Memory B cell (primary cell): ENCODE data around the gene NUP188.
"Not testable (repeated sequence)": the region's sequence is repeated elsewhere in the genome, so short reads cannot be mapped to it uniquely, and the experiment has no call there.

Experiments
- ATAC-seq: fragments of 150-1000 bp; cut with Tn5 transposase; 2 replicates; pipeline ENCODE4 v1.10.0; 2021; ENCODE audit warnings: low read depth, mild to moderate bottlenecking, moderate library complexity
- DNase-seq, 2 donors: peaks; one replicate each; pipeline ENCODE4 v3.0.0; 2022; ENCODE audit warnings: low spot score in 2 of 2
- H3K27ac Mint-ChIP-seq: one replicate; pipeline ENCODE4 v1.8.0; 2022; ENCODE audit warnings: mild to moderate bottlenecking, moderate library complexity, mixed read lengths
- H3K27me3 Mint-ChIP-seq: one replicate; pipeline ENCODE4 v1.8.0; 2022; ENCODE audit warnings: mixed read lengths
- H3K36me3 Mint-ChIP-seq: one replicate; pipeline ENCODE4 v1.8.0; 2022; ENCODE audit warnings: mild to moderate bottlenecking, mixed read lengths
- H3K4me1 Mint-ChIP-seq: one replicate; pipeline ENCODE4 v1.8.0; 2022; ENCODE audit warnings: mixed read lengths
- H3K4me3 Mint-ChIP-seq: one replicate; pipeline ENCODE4 v1.8.0; 2022; ENCODE audit warnings: mild to moderate bottlenecking, moderate library complexity, mixed read lengths
- H3K9me3 Mint-ChIP-seq: one replicate; pipeline ENCODE4 v1.8.0; 2022; ENCODE audit warnings: mixed read lengths

The NUP188 gene

GRCh38 chr9:129002992-129003391 lies 55.5 kb downstream of the NUP188 start:
- Mint-ChIP-seq H3K9me3 (no peaks in the 10 kb centered on the region), H3K36me3 (peaks cover 29% of the 10 kb centered on the region), H3K4me1 (peaks cover 3% of the 10 kb centered on the region), H3K4me3 (no peak overlapping the region), H3K27ac (peak overlapping the region; percentile 65), H3K27me3 (no peaks in the 10 kb centered on the region)
- ATAC-seq (no peak), DNase-seq (no peak)

GRCh38 chr9:129004173-129004572 lies 56.7 kb downstream of the NUP188 start:
- H3K36me3 Mint-ChIP-seq: peaks cover 24% of the 10 kb centered on the region
- not testable (repeated sequence) for H3K27me3 Mint-ChIP-seq, ATAC-seq, H3K9me3 Mint-ChIP-seq, H3K27ac Mint-ChIP-seq, H3K4me3 Mint-ChIP-seq, H3K4me1 Mint-ChIP-seq, DNase-seq

- Mint-ChIP-seq H3K9me3 (no peaks in the 10 kb centered on the region), H3K36me3 (peaks cover 18% of the 10 kb centered on the region), H3K4me3 (no peak overlapping the region), H3K27ac (no peak overlapping the region), H3K4me1 (peaks cover 3% of the 10 kb centered on the region), H3K27me3 (no peaks in the 10 kb centered on the region)
- DNase-seq (no peak), ATAC-seq (no peak)
Measured at GRCh38 chr9:129005336-129005997, 58.0 kb downstream of the NUP188 start.

GRCh38 chr9:129006328-129007034 lies 59.0 kb downstream of the NUP188 start:
- peaks cover 3% of the 10 kb centered on the region for H3K4me1 Mint-ChIP-seq
- ATAC-seq: peak; percentile 90
- DNase-seq: peak in 1 of 2 donors; percentile 43
- no peaks in the 10 kb centered on the region for H3K27me3 Mint-ChIP-seq
- H3K36me3 Mint-ChIP-seq: peaks cover 12% of the 10 kb centered on the region
- no peak overlapping the region for H3K4me3 Mint-ChIP-seq
- H3K9me3 Mint-ChIP-seq: no peaks in the 10 kb centered on the region
- peak overlapping the region; percentile 40 for H3K27ac Mint-ChIP-seq

- Mint-ChIP-seq H3K36me3 (peaks cover 11% of the 10 kb centered on the region), H3K9me3 (no peaks in the 10 kb centered on the region), H3K27me3 (no peaks in the 10 kb centered on the region), H3K4me1 (peaks cover 3% of the 10 kb centered on the region), H3K27ac (peak overlapping the region; percentile 70), H3K4me3 (no peak overlapping the region)
- no peak for ATAC-seq
- no peak for DNase-seq
Measured at GRCh38 chr9:129007035-129007765, 59.7 kb downstream of the NUP188 start.

GRCh38 chr9:129007766-129008468 lies 60.4 kb downstream of the NUP188 start:
- no peak for DNase-seq

GRCh38 chr9:129008469-129008965 lies 61.0 kb downstream of the NUP188 start:
- H3K9me3 Mint-ChIP-seq: no peaks in the 10 kb centered on the region
- ATAC-seq: no peak

More at GRCh38 chr9:129007766-129008468, 60.4 kb downstream of the NUP188 start:
- Mint-ChIP-seq H3K9me3 (no peaks in the 10 kb centered on the region), H3K4me3 (no peak overlapping the region), H3K4me1 (peaks cover 3% of the 10 kb centered on the region), H3K27me3 (no peaks in the 10 kb centered on the region), H3K36me3 (peaks cover 13% of the 10 kb centered on the region), H3K27ac (no peak overlapping the region)
- ATAC-seq: no peak

GRCh38 chr9:129008986-129009583 lies 61.6 kb downstream of the NUP188 start:
- H3K27me3 Mint-ChIP-seq: no peaks in the 10 kb centered on the region
- DNase-seq (no peak), ATAC-seq (no peak)
- H3K36me3 Mint-ChIP-seq: peaks cover 13% of the 10 kb centered on the region
- H3K4me1 Mint-ChIP-seq: peaks cover 3% of the 10 kb centered on the region
- H3K4me3 Mint-ChIP-seq: no peak overlapping the region
- H3K9me3 Mint-ChIP-seq: no peaks in the 10 kb centered on the region
- no peak overlapping the region for H3K27ac Mint-ChIP-seq

More at GRCh38 chr9:129008469-129008965, 61.0 kb downstream of the NUP188 start:
- no peak overlapping the region for H3K4me3 Mint-ChIP-seq
- H3K36me3 Mint-ChIP-seq: peaks cover 13% of the 10 kb centered on the region
- H3K27me3 Mint-ChIP-seq: no peaks in the 10 kb centered on the region
- H3K4me1 Mint-ChIP-seq: peaks cover 3% of the 10 kb centered on the region
- no peak overlapping the region for H3K27ac Mint-ChIP-seq
- DNase-seq: no peak

- H3K27ac Mint-ChIP-seq: no peak overlapping the region
- peaks cover 12% of the 10 kb centered on the region for H3K36me3 Mint-ChIP-seq
- peaks cover 3% of the 10 kb centered on the region for H3K4me1 Mint-ChIP-seq
- DNase-seq (no peak), ATAC-seq (no peak)
- H3K9me3 Mint-ChIP-seq: no peaks in the 10 kb centered on the region
- no peaks in the 10 kb centered on the region for H3K27me3 Mint-ChIP-seq
- no peak overlapping the region for H3K4me3 Mint-ChIP-seq
Measured at GRCh38 chr9:129009584-129010141, 62.2 kb downstream of the NUP188 start.

GRCh38 chr9:129010267-129010975 lies 62.9 kb downstream of the NUP188 start:
- Mint-ChIP-seq H3K9me3 (no peaks in the 10 kb centered on the region), H3K27me3 (no peaks in the 10 kb centered on the region), H3K4me1 (peaks cover 3% of the 10 kb centered on the region), H3K4me3 (no peak overlapping the region), H3K27ac (no peak overlapping the region), H3K36me3 (peaks cover 6% of the 10 kb centered on the region)
- no peak for ATAC-seq
- no peak for DNase-seq

GRCh38 chr9:129011170-129011569 lies 63.7 kb downstream of the NUP188 start:
- H3K36me3 Mint-ChIP-seq: peaks cover 6% of the 10 kb centered on the region
- no peak overlapping the region for H3K27ac Mint-ChIP-seq
- H3K9me3 Mint-ChIP-seq: no peaks in the 10 kb centered on the region
- ATAC-seq: no peak
- no peaks in the 10 kb centered on the region for H3K27me3 Mint-ChIP-seq
- peaks cover 3% of the 10 kb centered on the region for H3K4me1 Mint-ChIP-seq
- no peak for DNase-seq
- no peak overlapping the region for H3K4me3 Mint-ChIP-seq

GRCh38 chr9:129011761-129012181 lies 64.3 kb downstream of the NUP188 start:
- Mint-ChIP-seq H3K36me3 (peaks cover 3% of the 10 kb centered on the region), H3K4me3 (no peak overlapping the region), H3K27ac (no peak overlapping the region), H3K4me1 (no peaks in the 10 kb centered on the region), H3K27me3 (no peaks in the 10 kb centered on the region), H3K9me3 (no peaks in the 10 kb centered on the region)
- ATAC-seq (no peak), DNase-seq (no peak)

- H3K9me3 Mint-ChIP-seq: no peaks in the 10 kb centered on the region
- H3K4me1 Mint-ChIP-seq: no peaks in the 10 kb centered on the region
- no peak for DNase-seq
- no peaks in the 10 kb centered on the region for H3K27me3 Mint-ChIP-seq
- ATAC-seq: no peak
- no peak overlapping the region for H3K4me3 Mint-ChIP-seq
- no peak overlapping the region for H3K27ac Mint-ChIP-seq
- H3K36me3 Mint-ChIP-seq: peaks cover 3% of the 10 kb centered on the region
Measured at GRCh38 chr9:129012343-129012742, 64.8 kb downstream of the NUP188 start.
